Activated CD8-positive, alpha-beta memory T cell treated with anti-CD3 and anti-CD28 coated beads, Interleukin-2, amount 50 U/mL, for 24 hours (primary cell): Measurements from ENCODE around the gene CTRL.
"Not testable (repeated sequence)": the region's sequence is repeated elsewhere in the genome, so short reads cannot be mapped to it uniquely, and the experiment has no call there.

ENCODE experiments used
- DNase-seq: peaks from one replicate; pipeline ENCODE4 v3.0.0-alpha.2; 2020; ENCODE audit errors: extremely low read depth

The CTRL gene

GRCh38 chr16:67941469-67942199, 10.0 kb upstream of the CTRL start:
- no peak for DNase-seq

- DNase-seq, result no peak
These were observed 8.9 kb upstream of the CTRL start for GRCh38 chr16:67940446-67941089.

GRCh38 chr16:67939507-67940445, 8.1 kb upstream of the CTRL start:
- no peak for DNase-seq

- not testable (repeated sequence) for DNase-seq
These were observed 6.1 kb upstream of the CTRL start for GRCh38 chr16:67937713-67938112.

- peak; percentile 51 for DNase-seq
These were observed 5.4 kb upstream of the CTRL start for GRCh38 chr16:67936880-67937605.

- no peak for DNase-seq
These were observed 4.6 kb upstream of the CTRL start, which contains the start of gene PSMB10 for GRCh38 chr16:67936124-67936879. Gene PSMB10 (minus strand): TSS chr16:67936850. CDS start chr16:67936749, 101 bp downstream.

GRCh38 chr16:67935402-67936123, 3.9 kb upstream of the CTRL start:
- peak; percentile 93 for DNase-seq

- no peak for DNase-seq
These were observed 3.4 kb upstream of the CTRL start for GRCh38 chr16:67935101-67935401.

GRCh38 chr16:67934306-67935100, 2.8 kb upstream of the CTRL start:
- DNase-seq, result no peak

GRCh38 chr16:67933805-67934204, 2.1 kb upstream of the CTRL start:
- no peak for DNase-seq

- no peak for DNase-seq
These were observed 789 bp upstream of the CTRL start for GRCh38 chr16:67932462-67932840.

- DNase-seq, result no peak
These were observed 917 bp downstream of the CTRL start for GRCh38 chr16:67930678-67931211.

GRCh38 chr16:67930191-67930590, 1.5 kb downstream of the CTRL start:
- DNase-seq, result no peak

GRCh38 chr16:67928561-67929364, 2.9 kb downstream of the CTRL start:
- peak; percentile 48 for DNase-seq

- no peak for DNase-seq
These were observed 3.5 kb downstream of the CTRL start for GRCh38 chr16:67928147-67928546.

GRCh38 chr16:67927131-67927941, 4.3 kb downstream of the CTRL start:
- no peak for DNase-seq

- no peak for DNase-seq
These were observed 5.4 kb downstream of the CTRL start for GRCh38 chr16:67926181-67926750.
